GM12891 (cell line): Measurements from ENCODE around the gene LRPAP1.

Experiments used
- DNase-seq: peaks from one replicate; pipeline ENCODE4 v3.0.0; 2011; ENCODE audit warnings: low spot score; ENCODE audit not compliant: insufficient read length
- FAIRE-seq: peaks from 2 replicates; lab custom pipeline; 2011; peaks lifted over from hg19 to GRCh38; lab: Jason Lieb, UNC
- PAX5 ChIP-seq: IDR thresholded peaks from 2 replicates; pipeline ENCODE4 v1.6.1; 2011; ENCODE audit warnings: low read length, moderate library complexity, mild to moderate bottlenecking; ENCODE audit not compliant: insufficient read depth, severe bottlenecking
- POLR2A ChIP-seq: IDR thresholded peaks from 2 replicates; pipeline ENCODE4 v1.6.1; 2011; ENCODE audit warnings: low read depth, low read length, control low read depth
- POLR2AphosphoS5 ChIP-seq: IDR thresholded peaks from 2 replicates; pipeline ENCODE4 v1.6.1; 2011; ENCODE audit warnings: low read depth, low read length, control low read depth
- POU2F2 ChIP-seq: IDR thresholded peaks from 2 replicates; pipeline ENCODE4 v1.6.1; 2011; ENCODE audit warnings: low read depth, mild to moderate bottlenecking, control low read depth, low read length, moderate library complexity
- SPI1 ChIP-seq: IDR thresholded peaks from 2 replicates; pipeline ENCODE4 v1.6.1; 2011; ENCODE audit warnings: low read depth, low read length, control low read depth
- TAF1 ChIP-seq: IDR thresholded peaks from 2 replicates; pipeline ENCODE4 v1.6.1; 2011; ENCODE audit warnings: low read depth, low read length, control low read depth

Gene LRPAP1

GRCh38 chr4:3495204-3495975 lies 36.8 kb downstream of the LRPAP1 start:
- FAIRE-seq, result no peak
- TF ChIP-seq TAF1 (no peak), POLR2A (no peak), POLR2AphosphoS5 (no peak), PAX5 (no peak), POU2F2 (no peak), SPI1 (no peak)
- DNase-seq, result no peak

DNA sequence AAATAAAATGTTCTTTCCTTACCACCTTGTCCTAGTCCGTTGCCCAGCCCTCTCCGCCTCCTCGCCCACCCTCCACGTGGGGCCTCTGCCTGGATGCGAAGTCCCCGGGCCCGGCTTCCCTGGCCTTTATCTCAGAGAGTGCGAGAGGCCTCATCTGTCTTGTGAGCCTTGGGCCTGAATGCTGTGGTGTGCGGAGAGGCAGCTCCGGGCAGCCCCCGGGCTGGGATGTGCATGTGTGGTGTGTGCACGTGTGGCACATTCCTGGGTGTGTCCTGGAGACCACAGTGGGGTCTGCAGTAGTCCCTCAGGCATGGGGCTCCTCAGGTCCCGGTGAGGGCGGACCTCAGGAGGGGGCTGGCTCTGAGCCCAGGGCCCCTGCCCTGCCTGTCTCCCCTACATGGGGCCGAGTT lies 37.8 kb downstream of the LRPAP1 start:
- TF ChIP-seq POLR2A (no peak), POLR2AphosphoS5 (no peak), TAF1 (no peak), PAX5 (no peak), POU2F2 (no peak), SPI1 (no peak)
- FAIRE-seq (no peak), DNase-seq (no peak)

- TF ChIP-seq TAF1 (no peak), PAX5 (no peak), SPI1 (no peak), POU2F2 (no peak), POLR2AphosphoS5 (no peak), POLR2A (no peak)
- FAIRE-seq (no peak), DNase-seq (no peak)
Observed at GRCh38 chr4:3493720-3494461, 38.3 kb downstream of the LRPAP1 start.

GRCh38 chr4:3492741-3493719 lies 39.2 kb downstream of the LRPAP1 start:
- TF ChIP-seq SPI1, result no peak
- no peak for TF ChIP-seq PAX5
- TF ChIP-seq POLR2AphosphoS5, result no peak
- no peak for TF ChIP-seq POLR2A
- TF ChIP-seq POU2F2, result no peak
- no peak for TF ChIP-seq TAF1
- FAIRE-seq (no peak), DNase-seq (no peak)

GRCh38 chr4:3491681-3492405 lies 40.4 kb downstream of the LRPAP1 start:
- TF ChIP-seq SPI1, result no peak
- no peak for TF ChIP-seq POU2F2
- no peak for TF ChIP-seq PAX5

GRCh38 chr4:3489451-3489962 lies 42.7 kb downstream of the LRPAP1 start:
- DNase-seq (no peak), FAIRE-seq (no peak)

More at GRCh38 chr4:3491681-3492405, 40.4 kb downstream of the LRPAP1 start:
- FAIRE-seq, result no peak
- DNase-seq, result no peak

GRCh38 chr4:3488820-3489219 lies 43.4 kb downstream of the LRPAP1 start:
- DNase-seq, result no peak
- TF ChIP-seq PAX5 (no peak), POLR2A (no peak), TAF1 (no peak), POU2F2 (no peak), SPI1 (no peak), POLR2AphosphoS5 (no peak)
- FAIRE-seq, result no peak

More at GRCh38 chr4:3489451-3489962, 42.7 kb downstream of the LRPAP1 start:
- TF ChIP-seq PAX5 (no peak), TAF1 (no peak), POU2F2 (no peak), SPI1 (no peak), POLR2A (no peak), POLR2AphosphoS5 (no peak)

DNA sequence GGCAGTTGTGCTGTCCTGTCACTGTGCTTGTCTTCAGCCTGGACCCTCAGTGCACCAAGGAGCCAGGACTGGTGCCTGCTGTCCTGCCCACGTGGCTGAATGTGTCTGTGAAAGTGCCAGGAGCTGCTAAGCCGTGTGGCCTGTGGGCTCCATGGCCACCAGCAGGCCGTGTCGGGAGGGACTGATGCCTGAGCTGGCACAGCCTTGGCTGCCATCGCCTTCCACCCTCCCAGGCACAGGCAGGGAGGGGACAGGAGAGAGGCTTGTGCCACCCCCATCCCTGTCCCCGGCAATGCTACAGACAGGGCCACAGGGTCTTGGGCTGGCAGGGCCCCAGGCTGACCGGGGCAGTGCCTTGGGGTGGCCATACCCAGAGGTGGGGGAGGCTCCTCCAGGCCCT lies 44.4 kb downstream of the LRPAP1 start:
- FAIRE-seq (no peak), DNase-seq (no peak)
- TF ChIP-seq SPI1, result no peak
- no peak for TF ChIP-seq PAX5
- TF ChIP-seq POLR2A, result no peak
- TF ChIP-seq POU2F2, result no peak
- TF ChIP-seq TAF1, result no peak
- no peak for TF ChIP-seq POLR2AphosphoS5
